H1 (cell line): ENCODE results near the gene PACRGL.

Source experiments
- POLR2AphosphoS5 ChIP-seq: IDR thresholded peaks from 2 replicates; pipeline ENCODE4 v1.6.1; 2011; ENCODE audit warnings: low read depth, low read length
- RAD21 ChIP-seq, 2 experiments: IDR thresholded peaks in 1 of 2; conservative IDR thresholded peaks in 1 of 2; 2 replicates each; pipeline ENCODE4 v1.6.1; 2011; ENCODE audit warnings: low read depth in 2 of 2, low read length in 2 of 2, improper control_type of control experiment in 1 of 2, inconsistent platforms in 1 of 2, mild to moderate bottlenecking in 1 of 2, moderate library complexity in 1 of 2

DNA sequence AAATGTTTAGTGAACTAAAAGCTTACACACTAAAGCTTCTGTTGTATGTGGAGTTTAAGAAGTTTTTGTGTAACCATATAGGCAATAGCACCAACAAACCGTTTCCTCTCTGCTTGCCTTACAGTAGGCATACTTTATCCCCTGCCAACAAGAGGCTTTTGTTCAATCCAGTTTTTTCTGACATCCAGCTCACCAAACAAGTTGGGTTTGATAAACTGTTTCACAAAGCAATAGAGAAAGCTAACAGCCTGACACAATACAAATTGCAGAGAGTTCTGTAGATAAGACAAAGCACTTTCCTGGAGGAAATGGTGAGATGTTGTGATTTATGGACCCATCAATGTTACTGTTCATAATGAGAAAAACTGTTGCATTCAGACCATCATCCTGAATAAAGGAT is 53.8 kb downstream of the PACRGL start:
- TF ChIP-seq RAD21 (IDR thresholded peaks at IDR 0.05 in 1 of 2, conservative IDR thresholded peaks at IDR 0.05 in 1 of 2; ENCODE audit: low read depth in 2 of 2, low read length in 2 of 2): no peak
- TF ChIP-seq POLR2AphosphoS5: no peak
